Vagina (tissue), 2 donors: ENCODE results near the gene CXCR2. TPM values are rescaled to one million over a fixed set of nuclear protein-coding genes. Genes with fewer than 3 reads are reported as not detected.
A peak's percentile ranks its signal among the peaks of the same experiment; 100 is the strongest.

Source experiments
- DNase-seq, 2 donors: peaks; one replicate each; pipeline ENCODE4 v3.0.0-alpha.2; 2017; ENCODE audit errors: extremely low spot score in 2 of 2
- H3K27ac ChIP-seq: fragments of 200-600 bp; sonication (generic); one replicate; pipeline ENCODE4 v1.5.1; 2019
- H3K27me3 ChIP-seq: fragments of 200-600 bp; sonication (generic); one replicate; pipeline ENCODE4 v1.5.1; 2019
- H3K36me3 ChIP-seq, 2 donors: fragments of 200-600 bp; sonication (generic); one replicate each; pipeline ENCODE4 v1.5.1; 2017 to 2019
- H3K4me1 ChIP-seq: fragments of 200-600 bp; sonication (generic); one replicate; pipeline ENCODE4 v1.5.1; 2019
- H3K4me3 ChIP-seq, 2 donors: fragments of 200-600 bp; sonication (generic); 1 replicate in 1 of 2; 2 replicates in 1 of 2; pipeline ENCODE4 v1.5.1; 2016 to 2019
- H3K9me3 ChIP-seq: fragments of 200-600 bp; sonication (generic); one replicate; pipeline ENCODE4 v1.5.1; 2019
- POLR2A ChIP-seq, 2 donors: fragments of 450-650 bp; IDR thresholded peaks; one replicate each; pipeline ENCODE4 v1.6.1; 2017; ENCODE audit warnings: antibody characterized with exemption in 2 of 2, mild to moderate bottlenecking in 2 of 2, moderate library complexity in 2 of 2
- POLR2AphosphoS5 ChIP-seq, 2 donors: sonication (generic); formaldehyde crosslinking; IDR thresholded peaks; one replicate each; pipeline ENCODE4 v1.9.0; 2017; ENCODE audit warnings: antibody characterized with exemption in 2 of 2, mild to moderate bottlenecking in 2 of 2, low read depth in 1 of 2; ENCODE audit not compliant: insufficient read depth in 1 of 2
- intact Hi-C: fragments of 100-400 bp; cut with DNase I; formaldehyde crosslinking; loops from one replicate; pipeline ENCODE4 v1.15.1; 2023
- total RNA-seq: library from RNA; depleted of rRNA; stranded (reverse); fragments of >200 nt; gene quantifications from one replicate; pipeline ENCODE4 v1.2.3, GENCODE V29; 2016
- TF ChIP-seq, protein P1 (sequence below), 3 experiments: fragments of 450-650 bp in 2 of 3; fragments of 200-600 bp in 1 of 3; sonication (generic) in 1 of 3; IDR thresholded peaks; one replicate each; pipeline ENCODE4 v1.5.1; 2017 to 2019; ENCODE audit warnings: antibody characterized with exemption in 3 of 3, mild to moderate bottlenecking in 2 of 3, moderate library complexity in 2 of 3

CXCR2 gene
- total RNA-seq, 1 donor from 2014 or later = 6.4 TPM

DNA sequence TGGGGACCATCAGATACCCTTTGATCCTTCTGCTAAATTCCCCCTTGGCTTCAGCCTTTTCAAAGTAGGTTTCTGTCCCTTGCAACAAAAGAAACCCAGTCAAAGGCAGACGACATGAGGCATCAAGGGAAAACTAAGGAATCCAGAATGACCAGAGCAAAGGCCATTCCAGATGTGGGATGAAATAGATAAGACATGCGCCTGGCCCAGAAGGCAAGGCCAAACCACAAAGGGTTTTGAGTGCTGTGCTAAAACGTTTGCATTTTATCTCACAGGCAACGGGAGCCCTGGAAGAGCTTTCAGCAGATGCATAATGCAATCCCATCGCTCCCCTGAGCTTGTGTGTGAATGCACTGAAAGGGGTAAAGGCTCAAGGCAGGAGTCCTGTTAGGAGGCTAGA lies 23.3 kb downstream of the CXCR2 start:
- no peaks in the 10 kb centered on the region for H3K4me1 ChIP-seq
- intact Hi-C loops = no loop called here
- H3K27ac ChIP-seq = no peak overlapping the region

DNA sequence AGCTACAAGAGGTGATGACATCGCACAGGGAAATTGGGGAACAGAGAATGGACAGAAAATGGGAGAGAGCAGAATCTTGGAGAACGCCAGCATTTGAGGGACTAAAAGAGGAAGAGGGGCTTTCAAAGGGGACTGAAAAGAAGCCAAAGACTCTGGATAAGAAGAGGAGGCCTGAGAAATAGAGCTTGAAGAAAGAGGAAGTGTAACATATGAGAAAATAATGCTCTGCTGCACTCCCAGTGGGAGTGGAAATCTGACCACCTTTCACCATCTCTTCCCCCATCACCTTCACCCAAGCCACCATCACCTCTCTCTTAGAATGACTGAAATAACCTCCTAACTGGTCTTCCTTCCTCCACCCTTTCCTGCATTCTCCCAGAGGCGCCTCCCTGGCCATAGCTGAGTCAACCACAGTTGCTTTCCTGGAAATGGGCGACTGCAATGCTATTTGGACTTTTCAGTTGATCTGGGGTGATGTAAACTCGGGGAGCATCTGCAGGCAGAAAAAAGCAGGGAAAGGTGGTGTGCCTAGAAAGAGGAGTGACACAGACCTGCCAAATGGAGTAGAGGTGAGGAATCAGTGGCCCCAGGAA lies 24.1 kb downstream of the CXCR2 start:
- Histone ChIP-seq H3K36me3 (no peaks in the 10 kb centered on the region), H3K27me3 (no peaks in the 10 kb centered on the region), H3K4me1 (no peaks in the 10 kb centered on the region), H3K9me3 (no peaks in the 10 kb centered on the region), H3K27ac (no peak overlapping the region), H3K4me3 (no peak overlapping the region)
- DNase-seq = no peak
- TF ChIP-seq POLR2A (IDR thresholded peaks at IDR 0.05) (no peak), POLR2AphosphoS5 (IDR thresholded peaks at IDR 0.05; ENCODE audit: insufficient read depth in 1 of 2, low read depth in 1 of 2) (no peak)
- TF ChIP-seq, protein P1, sequence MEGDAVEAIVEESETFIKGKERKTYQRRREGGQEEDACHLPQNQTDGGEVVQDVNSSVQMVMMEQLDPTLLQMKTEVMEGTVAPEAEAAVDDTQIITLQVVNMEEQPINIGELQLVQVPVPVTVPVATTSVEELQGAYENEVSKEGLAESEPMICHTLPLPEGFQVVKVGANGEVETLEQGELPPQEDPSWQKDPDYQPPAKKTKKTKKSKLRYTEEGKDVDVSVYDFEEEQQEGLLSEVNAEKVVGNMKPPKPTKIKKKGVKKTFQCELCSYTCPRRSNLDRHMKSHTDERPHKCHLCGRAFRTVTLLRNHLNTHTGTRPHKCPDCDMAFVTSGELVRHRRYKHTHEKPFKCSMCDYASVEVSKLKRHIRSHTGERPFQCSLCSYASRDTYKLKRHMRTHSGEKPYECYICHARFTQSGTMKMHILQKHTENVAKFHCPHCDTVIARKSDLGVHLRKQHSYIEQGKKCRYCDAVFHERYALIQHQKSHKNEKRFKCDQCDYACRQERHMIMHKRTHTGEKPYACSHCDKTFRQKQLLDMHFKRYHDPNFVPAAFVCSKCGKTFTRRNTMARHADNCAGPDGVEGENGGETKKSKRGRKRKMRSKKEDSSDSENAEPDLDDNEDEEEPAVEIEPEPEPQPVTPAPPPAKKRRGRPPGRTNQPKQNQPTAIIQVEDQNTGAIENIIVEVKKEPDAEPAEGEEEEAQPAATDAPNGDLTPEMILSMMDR (IDR thresholded peaks at IDR 0.05) = no peak
- intact Hi-C loops = no loop called here

More for the DNA sequence above, 23.3 kb downstream of the CXCR2 start:
- no peak for DNase-seq
- no peaks in the 10 kb centered on the region for H3K9me3 ChIP-seq
- no peaks in the 10 kb centered on the region for H3K27me3 ChIP-seq
- no peaks in the 10 kb centered on the region for H3K36me3 ChIP-seq
- H3K4me3 ChIP-seq = no peak overlapping the region
- TF ChIP-seq, protein P1 (IDR thresholded peaks at IDR 0.05) = no peak
- TF ChIP-seq POLR2AphosphoS5 (IDR thresholded peaks at IDR 0.05; ENCODE audit: insufficient read depth in 1 of 2, low read depth in 1 of 2) (no peak), POLR2A (IDR thresholded peaks at IDR 0.05) (no peak)

DNA sequence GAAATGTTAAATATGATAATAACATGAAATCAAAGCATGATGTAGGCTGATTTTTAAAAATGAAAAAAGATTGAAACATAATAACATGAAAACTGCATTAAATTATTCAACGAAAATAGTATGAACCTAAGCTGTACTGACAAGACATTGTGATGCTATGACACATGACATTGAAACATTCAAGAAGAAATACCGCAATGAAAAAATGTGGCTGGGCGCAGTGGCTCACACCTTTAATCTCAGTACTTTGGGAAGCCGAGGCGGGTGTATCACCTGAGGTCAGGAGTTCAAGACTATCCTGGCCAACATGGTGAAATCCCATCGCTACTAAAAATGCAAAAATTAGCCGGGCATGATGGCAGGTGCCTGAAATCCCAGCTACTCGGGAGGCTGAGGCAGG lies 26.3 kb downstream of the CXCR2 start:
- H3K36me3 ChIP-seq = no peaks in the 10 kb centered on the region
- no peak for DNase-seq
- H3K4me1 ChIP-seq = no peaks in the 10 kb centered on the region
- no peaks in the 10 kb centered on the region for H3K27me3 ChIP-seq
- no peak overlapping the region for H3K27ac ChIP-seq
- intact Hi-C loops = no loop called here
- no peaks in the 10 kb centered on the region for H3K9me3 ChIP-seq
- no peak for TF ChIP-seq POLR2AphosphoS5 (IDR thresholded peaks at IDR 0.05; ENCODE audit: insufficient read depth in 1 of 2, low read depth in 1 of 2)
- TF ChIP-seq POLR2A (IDR thresholded peaks at IDR 0.05) = no peak
- TF ChIP-seq, protein P1 (IDR thresholded peaks at IDR 0.05) = no peak
- no peak overlapping the region for H3K4me3 ChIP-seq

DNA sequence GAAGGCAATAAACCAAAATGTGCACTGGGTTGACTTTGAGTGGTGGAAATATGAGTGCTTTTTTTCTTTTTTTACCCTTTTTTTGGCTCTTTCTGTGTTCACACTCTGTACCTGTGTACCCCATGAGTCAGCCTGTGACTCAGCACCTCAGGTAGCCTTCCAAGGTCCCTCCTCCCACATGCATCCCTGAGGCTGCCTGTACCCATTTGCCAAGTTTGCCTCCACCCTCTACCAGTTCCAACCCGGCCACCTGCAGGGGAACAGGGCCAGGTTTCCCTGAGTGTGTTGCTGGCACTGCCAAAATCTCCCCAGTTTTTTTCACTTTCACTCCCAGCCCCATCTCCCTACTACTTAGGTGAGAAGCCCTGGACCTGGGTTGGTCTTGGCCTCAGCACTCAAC lies 26.9 kb downstream of the CXCR2 start:
- TF ChIP-seq, protein P1 (IDR thresholded peaks at IDR 0.05) = no peak
- peak in 1 of 2 donors; percentile 36 for TF ChIP-seq POLR2AphosphoS5 (IDR thresholded peaks at IDR 0.05; ENCODE audit: insufficient read depth in 1 of 2, low read depth in 1 of 2)
- Histone ChIP-seq H3K9me3 (no peaks in the 10 kb centered on the region), H3K36me3 (no peaks in the 10 kb centered on the region), H3K27ac (no peak overlapping the region), H3K4me3 (no peak overlapping the region), H3K27me3 (no peaks in the 10 kb centered on the region), H3K4me1 (no peaks in the 10 kb centered on the region)
- intact Hi-C loops = no loop called here
- DNase-seq = no peak

DNA sequence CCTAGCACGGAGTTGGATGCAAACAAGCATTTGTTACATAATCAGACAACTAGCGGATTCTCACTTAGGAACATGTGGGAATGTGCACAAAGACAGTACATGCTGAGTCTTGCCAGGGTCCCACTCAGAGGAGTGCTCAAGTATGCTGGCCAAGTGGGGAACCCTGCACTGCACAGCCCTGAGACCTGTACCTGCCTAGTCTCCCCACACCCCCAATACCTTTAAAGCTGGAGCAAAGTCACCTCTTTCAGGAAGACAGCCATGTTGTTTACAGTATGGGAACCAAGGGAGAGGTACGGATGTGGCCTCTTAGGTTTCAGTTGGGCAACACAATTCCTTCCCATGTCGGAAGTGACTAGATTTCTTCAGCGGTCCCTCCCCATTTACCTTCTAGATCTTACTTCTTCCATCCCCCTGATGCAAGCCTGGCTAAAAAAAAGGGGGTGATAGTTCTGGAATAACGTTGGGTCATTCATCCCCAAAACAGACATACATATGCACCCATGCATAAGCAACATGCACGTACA lies 30.2 kb downstream of the CXCR2 start:
- no peak for DNase-seq
- intact Hi-C loops = no loop called here
- Histone ChIP-seq H3K36me3 (no peaks in the 10 kb centered on the region), H3K9me3 (no peaks in the 10 kb centered on the region), H3K4me3 (no peak overlapping the region), H3K27me3 (no peaks in the 10 kb centered on the region), H3K4me1 (no peaks in the 10 kb centered on the region), H3K27ac (no peak overlapping the region)
- TF ChIP-seq, protein P1 (IDR thresholded peaks at IDR 0.05) = no peak
- no peak for TF ChIP-seq POLR2AphosphoS5 (IDR thresholded peaks at IDR 0.05; ENCODE audit: insufficient read depth in 1 of 2, low read depth in 1 of 2)
- TF ChIP-seq POLR2A (IDR thresholded peaks at IDR 0.05) = no peak
